ENCODE results near the gene VDR.
A peak's percentile ranks its signal among the peaks of the same experiment; 100 is the strongest.
"Not testable (repeated sequence)": the region's sequence is repeated elsewhere in the genome, so short reads cannot be mapped to it uniquely, and the experiment has no call there.

VDR gene

GRCh38 chr12:47824198-47824597 is 80.6 kb downstream of the VDR start:
- DNase-seq: no peak

DNA sequence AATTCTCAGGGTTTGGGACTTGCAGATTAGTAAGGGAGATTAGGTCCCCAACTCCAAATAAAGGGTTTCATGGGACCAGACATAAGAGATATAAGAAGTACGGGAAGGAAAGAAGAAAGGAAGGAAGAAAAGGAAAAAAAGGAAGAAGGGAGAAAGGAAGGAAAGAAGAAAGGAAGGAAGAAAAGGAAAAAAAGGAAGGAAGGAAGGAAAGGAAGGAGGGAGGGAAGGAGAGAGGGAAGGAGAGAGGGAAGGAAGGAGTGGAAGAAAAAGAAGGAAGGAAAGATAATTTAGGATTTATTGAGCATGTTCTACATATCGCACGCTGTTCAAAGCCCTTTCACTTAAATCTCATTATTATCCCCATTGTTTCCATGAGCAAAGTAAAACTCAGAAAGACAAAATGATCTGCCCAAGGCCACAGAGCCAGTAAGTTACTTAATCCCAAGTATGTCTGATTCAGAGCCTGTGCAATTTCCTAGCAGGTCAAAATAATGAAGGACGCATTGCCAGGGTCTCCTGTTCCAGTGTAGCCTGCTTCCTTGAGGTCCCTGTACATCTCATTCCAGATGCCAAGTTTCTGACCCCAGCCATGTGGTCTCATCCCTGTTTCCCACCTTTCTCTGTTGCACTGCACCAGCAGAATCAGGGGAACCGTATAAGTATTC is 81.2 kb downstream of the VDR start:
- DNase-seq: no peak

- no peak for DNase-seq
These were observed 81.9 kb downstream of the VDR start for GRCh38 chr12:47822863-47823262.

GRCh38 chr12:47822401-47822800 is 82.4 kb downstream of the VDR start:
- no peak for DNase-seq

- no peak for DNase-seq
These were observed 83.5 kb downstream of the VDR start for GRCh38 chr12:47821346-47821706.

GRCh38 chr12:47820631-47821345 is 84.0 kb downstream of the VDR start:
- no peak for DNase-seq

DNA sequence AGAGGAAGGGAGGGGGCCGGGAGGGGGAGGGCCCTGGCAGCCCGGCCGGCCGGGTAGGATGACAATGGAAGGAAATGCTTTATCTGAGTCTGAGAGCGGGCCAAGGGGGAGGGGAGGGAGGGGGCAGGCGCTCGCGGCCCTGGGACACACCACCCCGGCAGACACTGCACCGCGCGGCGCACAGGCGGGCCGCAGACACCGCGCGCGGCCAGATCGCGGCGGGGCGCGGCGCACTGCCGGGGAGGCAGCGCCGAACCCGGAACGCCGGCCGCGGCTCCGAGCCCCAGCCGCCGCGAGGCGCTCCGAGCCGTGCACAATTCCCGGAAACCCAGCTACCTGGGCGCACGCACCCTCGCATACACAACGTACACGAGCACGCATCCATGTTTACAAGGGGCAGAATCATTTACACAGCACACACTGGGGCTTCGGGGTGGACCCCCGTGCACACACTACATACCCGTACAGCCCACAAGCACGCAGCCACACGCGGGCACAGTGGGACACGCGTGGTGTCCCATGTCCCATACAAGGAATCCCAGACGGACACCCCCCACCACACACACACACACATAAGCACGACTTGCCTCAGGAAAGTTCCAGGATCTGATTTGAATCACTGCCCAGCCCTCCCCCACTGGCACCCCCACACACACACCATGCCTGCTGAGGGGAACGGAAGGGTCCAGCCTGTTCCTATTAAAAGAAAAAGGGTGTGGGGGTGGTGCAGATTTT is 84.7 kb downstream of the VDR start, which contains the start of gene HDAC7:
TSS of gene HDAC7 (minus strand) at position 8 of the 735 bp plus-strand sequence. CDS start 118 bp downstream, outside the sequence.
- peak in 3 of 4 experiments; percentile 50 to 72 (median 63) for DNase-seq

- peak in 1 of 4 experiments; percentile 43 for DNase-seq
These were observed 85.5 kb downstream of the VDR start for GRCh38 chr12:47819138-47819895.

DNA sequence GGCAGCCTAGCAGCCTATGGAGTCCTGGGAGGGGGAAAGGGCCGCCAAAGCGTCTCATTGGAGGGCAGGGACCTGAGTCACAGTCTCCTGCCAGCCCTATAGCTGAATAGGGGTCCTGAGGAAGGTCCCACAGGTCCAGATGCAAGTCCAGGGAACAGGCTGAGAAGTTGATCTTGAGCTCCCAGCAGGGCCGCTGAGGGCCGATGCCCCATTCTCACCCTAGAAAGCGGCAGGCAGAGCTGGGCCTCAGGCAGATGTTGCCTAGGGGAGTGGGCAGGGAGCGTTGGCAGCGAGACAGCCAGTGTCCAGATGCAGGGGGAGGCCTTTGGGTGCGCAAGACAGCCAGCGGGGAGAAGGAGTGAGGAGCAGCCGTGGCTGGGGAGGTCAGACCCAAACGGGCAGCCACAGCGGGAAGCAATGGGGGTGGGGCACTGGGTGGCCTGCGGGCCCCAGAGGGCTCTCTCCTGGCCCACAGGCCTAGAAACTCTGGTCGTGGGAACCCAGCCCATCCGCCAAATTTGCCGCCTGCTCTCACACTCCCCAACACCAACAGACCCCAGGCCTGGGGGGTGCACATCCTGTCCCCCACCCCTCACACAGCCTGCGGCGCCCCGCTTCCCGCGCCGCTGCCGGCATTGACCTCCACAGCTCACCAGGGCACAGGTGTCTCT is 86.2 kb downstream of the VDR start:
- peak in 1 of 4 experiments; percentile 43 for DNase-seq

- no peak for DNase-seq
These were observed 86.8 kb downstream of the VDR start for GRCh38 chr12:47818007-47818376.

GRCh38 chr12:47817272-47818006 is 87.4 kb downstream of the VDR start:
- DNase-seq: no peak

GRCh38 chr12:47816403-47817271 is 88.2 kb downstream of the VDR start:
- no peak for DNase-seq

DNA sequence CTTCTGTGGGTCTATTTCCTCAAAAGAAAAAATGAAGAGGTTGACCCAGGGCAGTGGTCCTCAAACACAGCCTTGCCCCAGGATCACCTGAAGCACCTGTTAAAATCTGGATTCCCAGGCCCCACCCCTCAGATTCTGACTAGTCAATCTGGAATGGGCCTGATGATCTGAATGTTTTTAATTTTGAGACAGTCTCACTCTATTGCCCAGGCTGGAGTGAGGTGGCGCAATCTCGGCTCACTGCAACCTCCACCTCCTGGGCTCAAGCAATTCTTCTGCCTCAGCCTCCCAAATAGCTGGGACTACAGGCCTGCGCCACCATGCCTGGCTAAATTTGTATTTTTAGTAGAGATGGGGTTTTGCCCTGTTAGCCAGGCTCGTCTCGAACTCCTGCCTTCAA is 89.3 kb downstream of the VDR start:
- DNase-seq: not testable (repeated sequence)

DNA sequence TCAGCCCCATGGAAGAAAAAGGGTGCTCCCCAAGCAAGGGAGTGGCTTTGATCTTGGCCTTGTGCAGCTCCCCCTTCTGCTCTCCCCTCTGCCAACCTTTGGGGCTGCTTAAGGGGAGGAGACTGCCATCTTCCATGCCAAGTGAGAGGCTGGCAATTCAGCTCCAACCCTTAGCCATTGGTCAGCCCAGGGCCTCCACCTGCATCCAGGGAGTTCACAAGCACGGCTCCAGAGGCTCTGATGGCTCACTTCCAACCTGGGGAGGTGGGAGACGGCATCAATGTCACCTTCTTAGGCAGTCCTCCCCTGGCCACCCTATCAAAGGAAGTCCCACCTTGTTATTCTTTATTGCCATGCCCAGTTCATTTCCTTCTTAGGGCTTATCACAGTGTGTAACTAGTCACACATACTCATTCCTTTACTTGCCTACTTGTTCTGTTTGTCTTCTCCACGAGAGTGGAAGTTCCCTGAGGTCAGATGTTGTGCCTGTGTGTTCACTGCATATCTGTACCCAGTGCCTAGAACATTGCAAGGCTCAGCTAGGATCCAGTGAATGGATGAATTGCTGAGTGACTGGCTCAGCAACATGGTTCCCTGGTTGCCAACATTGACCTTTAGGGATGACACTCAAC is 90.1 kb downstream of the VDR start:
- no peak for DNase-seq

DNA sequence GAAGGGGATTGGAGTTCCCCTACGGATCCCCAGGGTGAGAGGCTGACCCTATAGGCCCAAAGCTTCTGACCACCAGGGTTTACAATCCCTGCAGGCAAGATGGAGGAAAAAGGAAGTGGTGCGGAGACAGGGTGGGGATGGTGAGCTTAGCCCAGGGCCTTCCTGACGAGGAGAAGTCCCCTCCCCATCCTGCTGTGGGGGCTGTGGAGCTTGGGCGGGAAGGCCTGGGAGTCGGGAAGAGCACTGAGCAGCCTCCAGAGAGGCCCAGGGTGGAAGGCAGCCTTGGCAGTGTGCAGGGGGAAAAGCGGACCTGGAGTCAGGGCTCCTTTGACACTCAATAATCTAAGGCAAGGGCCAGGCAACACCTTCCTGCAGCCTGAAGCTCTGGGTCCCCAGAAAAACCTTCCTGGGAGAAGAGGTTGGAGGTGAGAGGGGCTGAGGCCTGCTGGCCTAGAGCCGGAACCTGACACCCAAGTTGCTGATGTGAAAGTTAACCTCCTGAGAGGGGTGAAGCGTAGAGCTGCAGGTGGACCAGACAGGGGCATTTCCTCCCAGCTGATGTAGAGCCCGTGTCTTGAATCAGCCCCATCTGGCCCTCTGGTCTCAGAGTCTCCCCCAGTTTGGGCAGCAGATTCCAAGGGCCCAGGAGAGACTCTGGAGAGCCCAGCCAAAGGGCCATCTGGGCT is 91.1 kb downstream of the VDR start:
- DNase-seq: no peak

DNA sequence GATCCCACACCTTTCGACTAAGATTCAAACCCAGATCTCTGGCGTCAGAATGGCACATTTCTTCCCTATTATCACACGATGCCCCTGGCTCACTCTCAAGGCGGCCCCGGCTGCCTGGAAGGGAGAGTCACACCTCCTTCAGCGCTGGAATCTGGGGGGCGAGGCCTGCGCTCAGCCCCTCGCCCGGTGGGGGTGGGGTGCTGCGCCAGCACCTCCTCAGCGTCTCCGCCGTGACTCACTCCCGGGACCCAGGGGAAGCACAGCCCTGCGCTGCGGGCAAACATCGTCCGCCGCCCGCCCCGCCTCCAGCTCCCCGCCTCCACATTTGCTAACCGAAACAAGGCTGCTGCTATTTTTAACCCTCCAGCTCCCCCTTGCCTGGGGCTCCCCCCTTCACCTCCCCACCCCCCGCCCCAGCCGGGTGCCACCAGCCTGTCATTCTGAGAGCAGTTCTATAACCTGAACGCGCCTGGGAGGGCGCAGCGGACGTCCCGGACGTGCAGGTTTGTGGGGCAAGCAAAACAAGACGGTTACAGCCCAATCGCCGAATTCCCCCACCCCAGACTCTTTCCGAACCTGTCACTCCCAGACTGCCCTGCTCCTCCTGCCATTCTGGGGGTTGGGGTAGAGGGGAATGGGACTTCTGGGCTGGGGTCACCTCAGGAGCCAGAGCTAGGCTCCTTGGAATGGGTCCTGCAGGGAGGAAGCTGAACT is 91.8 kb downstream of the VDR start:
- DNase-seq: peak; percentile 78 to 93 (median 86)

DNA sequence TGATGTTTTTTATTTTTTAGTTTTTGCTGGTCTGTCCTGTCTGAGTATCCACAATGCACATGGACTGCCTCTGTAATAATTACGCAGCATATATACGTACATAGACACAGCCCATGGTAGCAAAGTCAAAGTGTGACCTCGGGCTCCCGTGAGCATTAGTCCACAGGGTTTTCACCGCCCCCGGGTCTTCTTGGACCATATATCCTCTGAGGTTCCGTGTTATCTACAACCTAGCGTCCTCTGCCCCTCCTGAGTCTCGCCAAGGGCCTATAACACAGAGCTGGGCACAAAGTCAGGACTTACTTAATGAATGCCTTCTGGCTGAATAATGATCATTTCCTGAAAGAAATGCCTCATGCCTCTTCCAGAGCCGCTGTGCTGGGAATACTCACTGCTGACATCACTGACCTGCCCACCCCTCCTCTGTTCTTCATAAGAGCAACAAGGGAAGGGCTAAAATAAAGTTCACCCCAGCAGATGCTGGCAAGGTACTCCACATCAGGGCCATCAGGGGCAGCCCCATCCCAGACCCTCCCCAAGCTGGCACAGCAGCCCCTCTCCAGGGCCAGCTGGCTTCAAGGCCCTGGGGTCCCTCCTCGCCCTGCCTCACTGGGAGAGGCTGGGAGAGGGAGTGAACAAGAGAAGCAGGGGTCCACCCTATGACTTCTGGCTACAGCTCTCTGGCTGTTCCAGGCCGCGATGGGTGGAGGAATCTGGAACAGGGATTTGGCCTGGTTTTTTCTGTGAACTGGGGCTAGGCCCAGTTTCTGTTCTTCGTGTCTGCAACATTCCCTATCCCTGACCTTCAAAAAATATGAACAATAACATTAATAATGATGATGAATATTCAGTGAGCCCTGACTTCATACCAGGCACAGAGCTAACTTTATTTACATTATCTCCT is 93.0 kb downstream of the VDR start:
- DNase-seq: no peak

GRCh38 chr12:47811072-47811396 is 93.8 kb downstream of the VDR start:
- DNase-seq: no peak

All from activated naive CD4-positive, alpha-beta T cell (primary cell).